CD4-positive, alpha-beta T cell (primary cell): ENCODE data around the gene ADGRG7. TPM values are rescaled to one million over a fixed set of nuclear protein-coding genes. Genes with fewer than 3 reads are reported as not detected.

ENCODE experiments used
- ATAC-seq: fragments of 200-7000 bp; cut with Tn5 transposase; one replicate; pipeline ENCODE4 v1.10.0; 2022; ENCODE audit warnings: mild to moderate bottlenecking; ENCODE audit not compliant: poor library complexity
- CTCF ChIA-PET: fragments of 350-600 bp; sonication (Branson Sonifier 250); formaldehyde crosslinking; loops from one replicate; lab custom pipeline; 2021; ENCODE audit warnings: antibody characterized with exemption, inconsistent platforms; lab: Charles Lee
- POLR2A ChIA-PET: fragments of 350-600 bp; sonication (Branson Sonifier 250); formaldehyde crosslinking; loops from one replicate; lab custom pipeline; 2021; ENCODE audit warnings: antibody characterized with exemption, inconsistent platforms; lab: Charles Lee
- DNase-seq, 14 experiments: peaks; one replicate each; pipeline ENCODE4 v3.0.0-alpha.2; 2013 to 2020; ENCODE audit warnings: mixed read lengths in 2 of 14
- H3K27ac ChIP-seq, 2 donors: one replicate each; pipeline versions ENCODE4 v1.5.1 to v1.7.0; 2013; ENCODE audit warnings: low read length in 2 of 2, low read depth in 1 of 2, mild to moderate bottlenecking in 1 of 2
- H3K27me3 ChIP-seq, 2 experiments: 1 replicate in 1 of 2; 2 replicates in 1 of 2; pipeline versions ENCODE4 v1.6.1 to v1.7.0; 2013; ENCODE audit warnings: low read length in 2 of 2, control low read depth in 1 of 2, mild to moderate bottlenecking in 1 of 2, moderate library complexity in 1 of 2; ENCODE audit not compliant: insufficient read depth in 2 of 2, control insufficient read depth in 1 of 2
- H3K36me3 ChIP-seq: one replicate; pipeline ENCODE4 v1.6.1; 2013; ENCODE audit warnings: low read length, control low read depth; ENCODE audit not compliant: insufficient read depth
- H3K4me1 ChIP-seq: one replicate; pipeline ENCODE4 v1.6.1; 2013; ENCODE audit warnings: low read length, control low read depth; ENCODE audit not compliant: insufficient read depth
- H3K4me3 ChIP-seq: one replicate; pipeline ENCODE4 v1.5.1; 2013; ENCODE audit warnings: mild to moderate bottlenecking, low read length, moderate library complexity
- H3K9me3 ChIP-seq, 2 experiments: 1 replicate in 1 of 2; 2 replicates in 1 of 2; pipeline versions ENCODE4 v1.6.1 to v1.7.0; 2013; ENCODE audit warnings: low read length in 2 of 2, mild to moderate bottlenecking in 2 of 2, control low read depth in 1 of 2, moderate library complexity in 1 of 2; ENCODE audit not compliant: control insufficient read depth in 1 of 2, insufficient read depth in 1 of 2
- H3K27ac Mint-ChIP-seq: one replicate; pipeline ENCODE4 v1.8.0; 2020; ENCODE audit warnings: mixed read lengths
- H3K27me3 Mint-ChIP-seq: one replicate; pipeline ENCODE4 v1.8.0; 2021; ENCODE audit warnings: mixed read lengths
- H3K36me3 Mint-ChIP-seq: one replicate; pipeline ENCODE4 v1.8.0; 2021; ENCODE audit warnings: low read depth, mixed read lengths
- H3K4me1 Mint-ChIP-seq: one replicate; pipeline ENCODE4 v1.8.0; 2021; ENCODE audit warnings: low read depth, mixed read lengths
- H3K4me3 Mint-ChIP-seq: one replicate; pipeline ENCODE4 v1.8.0; 2020; ENCODE audit warnings: mild to moderate bottlenecking, mixed read lengths
- H3K9me3 Mint-ChIP-seq: one replicate; pipeline ENCODE4 v1.8.0; 2020; ENCODE audit warnings: mixed read lengths
- intact Hi-C, 2 experiments: fragments of 100-400 bp; cut with DNase I in 1 of 2; cut with micrococcal nuclease in 1 of 2; formaldehyde crosslinking; loops; one replicate each; pipeline versions ENCODE4 v1.15.1 to v1.9.0; 2023 to 2025; cut with DNase I, micrococcal nuclease
- total RNA-seq, 174 experiments: library from RNA in 2 of 174; stranded (reverse) in 2 of 174; gene quantifications; one replicate each; pipeline ENCODE4 v1.2.3 and lab custom pipeline; 2021 to 2026
- TF ChIP-seq, protein P1 (sequence below): fragments of 200-600 bp; IDR thresholded peaks from one replicate; pipeline ENCODE4 v1.8.0; 2022; ENCODE audit warnings: antibody characterized with exemption, mild to moderate bottlenecking

ADGRG7 gene
- total RNA-seq, 2 experiments from 2014 or later: not detected

DNA sequence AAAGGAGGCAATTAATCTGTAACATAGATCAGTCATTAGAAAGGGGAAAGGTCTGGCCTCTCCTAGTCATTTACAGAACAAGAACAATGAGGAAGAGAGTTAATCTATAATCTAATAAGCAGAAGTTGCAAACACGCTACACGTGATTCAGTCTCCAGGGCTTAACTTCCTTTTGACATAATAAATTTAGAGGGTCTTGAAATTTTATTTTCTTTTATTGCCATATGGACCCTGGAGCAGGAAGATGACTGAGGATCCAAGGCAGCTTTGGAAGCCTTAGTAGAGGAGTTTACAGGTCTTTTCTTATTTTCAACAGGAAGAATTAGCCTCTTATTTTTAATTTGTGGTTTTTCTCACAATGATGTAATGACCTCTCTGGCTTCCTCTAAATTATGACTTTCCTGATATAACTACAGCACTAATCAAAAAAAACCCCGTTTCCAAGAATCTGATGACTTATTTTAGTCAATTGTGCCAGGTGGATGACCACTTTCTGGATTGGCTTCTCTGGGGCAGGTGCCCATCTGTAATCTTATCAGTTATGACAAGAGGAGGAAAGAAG lies 32.2 kb downstream of the ADGRG7 start:
- Histone ChIP-seq H3K36me3 (no peaks in the 10 kb centered on the region), H3K4me3 (no peak overlapping the region), H3K27me3 (no peaks in the 10 kb centered on the region), H3K9me3 (no peaks in the 10 kb centered on the region), H3K27ac (no peak overlapping the region), H3K4me1 (no peaks in the 10 kb centered on the region)
- DNase-seq (no peak), ATAC-seq (no peak)
- Mint-ChIP-seq H3K4me1 (no peaks in the 10 kb centered on the region), H3K36me3 (no peaks in the 10 kb centered on the region), H3K27me3 (no peaks in the 10 kb centered on the region), H3K27ac (no peak overlapping the region), H3K9me3 (no peaks in the 10 kb centered on the region), H3K4me3 (no peak overlapping the region)
- ChIA-PET CTCF (no interaction called here), POLR2A (no interaction called here)
- intact Hi-C loops: no loop called here
- TF ChIP-seq, protein P1, sequence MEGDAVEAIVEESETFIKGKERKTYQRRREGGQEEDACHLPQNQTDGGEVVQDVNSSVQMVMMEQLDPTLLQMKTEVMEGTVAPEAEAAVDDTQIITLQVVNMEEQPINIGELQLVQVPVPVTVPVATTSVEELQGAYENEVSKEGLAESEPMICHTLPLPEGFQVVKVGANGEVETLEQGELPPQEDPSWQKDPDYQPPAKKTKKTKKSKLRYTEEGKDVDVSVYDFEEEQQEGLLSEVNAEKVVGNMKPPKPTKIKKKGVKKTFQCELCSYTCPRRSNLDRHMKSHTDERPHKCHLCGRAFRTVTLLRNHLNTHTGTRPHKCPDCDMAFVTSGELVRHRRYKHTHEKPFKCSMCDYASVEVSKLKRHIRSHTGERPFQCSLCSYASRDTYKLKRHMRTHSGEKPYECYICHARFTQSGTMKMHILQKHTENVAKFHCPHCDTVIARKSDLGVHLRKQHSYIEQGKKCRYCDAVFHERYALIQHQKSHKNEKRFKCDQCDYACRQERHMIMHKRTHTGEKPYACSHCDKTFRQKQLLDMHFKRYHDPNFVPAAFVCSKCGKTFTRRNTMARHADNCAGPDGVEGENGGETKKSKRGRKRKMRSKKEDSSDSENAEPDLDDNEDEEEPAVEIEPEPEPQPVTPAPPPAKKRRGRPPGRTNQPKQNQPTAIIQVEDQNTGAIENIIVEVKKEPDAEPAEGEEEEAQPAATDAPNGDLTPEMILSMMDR: no peak

DNA sequence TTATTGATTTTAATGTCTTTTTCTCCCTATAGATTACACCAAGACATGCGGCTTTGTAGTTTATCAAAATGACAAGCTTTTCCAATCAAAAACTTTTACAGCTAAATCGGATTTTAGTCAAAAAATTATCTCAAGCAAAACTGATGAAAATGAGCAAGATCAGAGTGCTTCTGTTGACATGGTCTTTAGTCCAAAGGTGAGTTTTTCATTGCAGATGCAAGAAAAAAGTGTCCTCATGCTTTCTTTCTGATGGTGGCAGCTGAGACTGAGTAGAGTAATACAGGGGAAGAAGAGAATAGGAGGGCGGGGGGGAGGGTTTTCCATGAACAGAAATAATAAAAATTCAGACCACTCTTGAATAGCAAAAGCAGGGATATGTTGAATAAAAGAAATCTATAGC lies 36.5 kb downstream of the ADGRG7 start:
- DNase-seq: no peak
- ATAC-seq: no peak
- Histone ChIP-seq H3K27me3 (no peaks in the 10 kb centered on the region), H3K27ac (no peak overlapping the region), H3K4me3 (no peak overlapping the region), H3K36me3 (no peaks in the 10 kb centered on the region), H3K9me3 (no peaks in the 10 kb centered on the region), H3K4me1 (no peaks in the 10 kb centered on the region)
- ChIA-PET POLR2A (no interaction called here), CTCF (no interaction called here)
- Mint-ChIP-seq H3K9me3 (no peaks in the 10 kb centered on the region), H3K36me3 (no peaks in the 10 kb centered on the region), H3K4me1 (peaks cover 5% of the 10 kb centered on the region), H3K4me3 (no peak overlapping the region), H3K27me3 (no peaks in the 10 kb centered on the region), H3K27ac (no peak overlapping the region)
- intact Hi-C loops: no loop called here
- TF ChIP-seq, protein P1: no peak

DNA sequence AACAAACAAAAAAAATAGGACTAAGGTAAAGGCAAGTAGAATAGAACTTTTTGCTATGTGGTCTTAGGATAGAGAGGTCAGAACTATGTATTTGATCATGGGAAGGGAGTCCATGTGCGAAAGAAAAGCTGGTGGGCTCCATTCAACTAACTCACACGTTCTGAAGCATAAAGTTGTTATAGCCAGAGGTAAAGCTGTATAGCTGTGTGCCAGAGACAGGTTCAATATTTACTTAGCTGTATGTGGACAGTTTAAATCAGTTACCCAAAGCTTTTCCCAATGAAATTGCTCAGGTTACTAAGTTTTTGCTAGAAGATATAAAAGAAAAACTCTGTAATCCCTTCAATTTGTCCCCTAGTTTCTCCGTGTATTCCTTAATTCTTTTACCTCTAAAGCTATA lies 37.8 kb downstream of the ADGRG7 start:
- TF ChIP-seq, protein P1: no peak
- H3K4me3 Mint-ChIP-seq: no peak overlapping the region
- Histone ChIP-seq H3K27ac (no peak overlapping the region), H3K9me3 (no peaks in the 10 kb centered on the region), H3K36me3 (no peaks in the 10 kb centered on the region), H3K4me3 (no peak overlapping the region), H3K27me3 (no peaks in the 10 kb centered on the region), H3K4me1 (no peaks in the 10 kb centered on the region)
- H3K36me3 Mint-ChIP-seq: no peaks in the 10 kb centered on the region
- intact Hi-C loops: no loop called here
- DNase-seq: no peak
- no peaks in the 10 kb centered on the region for H3K9me3 Mint-ChIP-seq
- no peaks in the 10 kb centered on the region for H3K27me3 Mint-ChIP-seq
- peaks cover 10% of the 10 kb centered on the region for H3K4me1 Mint-ChIP-seq
- POLR2A ChIA-PET: no interaction called here
- CTCF ChIA-PET: no interaction called here
- H3K27ac Mint-ChIP-seq: no peak overlapping the region
- ATAC-seq: no peak
